MCF 10A (cell line): Measurements from ENCODE around the gene TBKBP1. TPM values are rescaled to one million over a fixed set of nuclear protein-coding genes. Genes with fewer than 3 reads are reported as not detected.

Experiments used
- BruUV-seq: library from RNA; stranded (reverse); fragments of 400-500 nt; replicated peaks from 2 replicates; lab custom pipeline; 2021; lab: Mats Ljungman, UMichigan
- CTCF ChIA-PET: fragments of 300-600 bp; sonication (Branson Sonifier 250); formaldehyde crosslinking; extraction: SDS; loops from one replicate; lab custom pipeline; 2021; ENCODE audit warnings: antibody characterized with exemption, inconsistent platforms; lab: Yijun Ruan, JAX
- POLR2A ChIA-PET: fragments of 300-600, 350-650 bp; sonication (Branson Sonifier 250); formaldehyde crosslinking; extraction: SDS; loops from one replicate; lab custom pipeline; 2020; ENCODE audit warnings: antibody characterized with exemption, inconsistent platforms; lab: Yijun Ruan, JAX
- DNase-seq: peaks from one replicate; pipeline ENCODE4 v3.0.0-alpha.2; 2018; ENCODE audit not compliant: unreplicated experiment
- H3K27ac Mint-ChIP-seq: one replicate; pipeline ENCODE4 v1.8.0; 2022; ENCODE audit warnings: mild to moderate bottlenecking, low read depth, mixed read lengths; ENCODE audit not compliant: unreplicated experiment
- H3K27me3 Mint-ChIP-seq: one replicate; pipeline ENCODE4 v1.8.0; 2022; ENCODE audit warnings: mixed read lengths; ENCODE audit not compliant: insufficient read depth, unreplicated experiment
- H3K36me3 Mint-ChIP-seq: one replicate; pipeline ENCODE4 v1.8.0; 2022; ENCODE audit warnings: mild to moderate bottlenecking, moderate library complexity, mixed read lengths; ENCODE audit not compliant: insufficient read depth, unreplicated experiment
- H3K4me1 Mint-ChIP-seq: one replicate; pipeline ENCODE4 v1.8.0; 2022; ENCODE audit warnings: mixed read lengths; ENCODE audit not compliant: insufficient read depth, unreplicated experiment
- H3K4me3 Mint-ChIP-seq: one replicate; pipeline ENCODE4 v1.8.0; 2022; ENCODE audit warnings: mild to moderate bottlenecking, moderate library complexity, mixed read lengths; ENCODE audit not compliant: unreplicated experiment
- H3K9me3 Mint-ChIP-seq: one replicate; pipeline ENCODE4 v1.8.0; 2022; ENCODE audit warnings: mixed read lengths; ENCODE audit not compliant: unreplicated experiment
- intact Hi-C: fragments of 100-400 bp; cut with micrococcal nuclease; formaldehyde crosslinking; loops from 2 replicates; pipeline ENCODE4 v1.14.1; 2022
- total RNA-seq: library from RNA; stranded (reverse); gene quantifications from 2 replicates; pipeline ENCODE4 v1.2.3, GENCODE V29; 2022
- TF ChIP-seq, protein P1 (sequence below): fragments of 200-600 bp; IDR thresholded peaks from one replicate; pipeline ENCODE4 v1.8.0; 2022; ENCODE audit warnings: antibody characterized with exemption, mild to moderate bottlenecking; ENCODE audit not compliant: unreplicated experiment

TBKBP1 gene
- total RNA-seq, 1 experiment from 2014 or later = 0.40 TPM

DNA sequence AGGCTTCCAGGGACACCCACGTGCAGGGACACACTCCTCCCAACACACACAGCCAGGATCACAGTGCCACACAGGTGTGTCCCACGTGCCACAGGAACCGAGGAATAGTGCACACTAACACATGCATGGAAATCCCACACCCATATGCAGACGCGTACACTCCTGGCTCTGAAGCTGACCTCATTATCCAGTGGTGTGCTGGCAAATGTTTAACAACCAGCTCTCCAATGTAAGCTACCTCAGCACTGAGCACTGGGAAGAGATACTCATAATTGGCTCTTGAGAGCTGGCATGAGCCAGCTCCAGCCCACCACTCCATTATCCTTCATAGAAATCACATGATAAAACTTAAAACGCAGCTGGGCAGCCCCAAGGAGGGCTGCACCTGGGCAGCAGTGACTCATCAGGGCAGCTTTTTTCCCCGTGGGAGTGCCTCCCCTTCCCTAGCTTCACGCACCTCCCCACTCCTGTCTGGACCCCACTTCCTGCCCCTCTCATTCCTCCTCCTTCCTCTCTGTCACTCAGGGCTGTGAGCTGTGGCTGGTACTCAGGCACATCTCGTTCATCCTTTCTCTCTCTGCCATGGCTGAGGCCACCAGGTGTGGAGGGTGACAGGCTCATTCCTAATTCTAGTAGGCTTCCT, 24.1 kb downstream of the TBKBP1 start:
- Mint-ChIP-seq H3K27me3 (peaks cover 97% of the 10 kb centered on the region), H3K4me1 (peaks cover 22% of the 10 kb centered on the region), H3K27ac (no peak overlapping the region), H3K9me3 (no peaks in the 10 kb centered on the region), H3K36me3 (no peaks in the 10 kb centered on the region), H3K4me3 (no peak overlapping the region)
- DNase-seq = no peak
- ChIA-PET POLR2A (interaction anchor here (1.0 kb wide), 1 partner anchor 30 kb away, joined by 3 read pairs; no protein-coding TSS in a partner anchor), CTCF (interaction anchor here (1.4 kb wide), 1 partner anchor 19 kb away, joined by 7 read pairs; no protein-coding TSS in a partner anchor)
- TF ChIP-seq, protein P1, sequence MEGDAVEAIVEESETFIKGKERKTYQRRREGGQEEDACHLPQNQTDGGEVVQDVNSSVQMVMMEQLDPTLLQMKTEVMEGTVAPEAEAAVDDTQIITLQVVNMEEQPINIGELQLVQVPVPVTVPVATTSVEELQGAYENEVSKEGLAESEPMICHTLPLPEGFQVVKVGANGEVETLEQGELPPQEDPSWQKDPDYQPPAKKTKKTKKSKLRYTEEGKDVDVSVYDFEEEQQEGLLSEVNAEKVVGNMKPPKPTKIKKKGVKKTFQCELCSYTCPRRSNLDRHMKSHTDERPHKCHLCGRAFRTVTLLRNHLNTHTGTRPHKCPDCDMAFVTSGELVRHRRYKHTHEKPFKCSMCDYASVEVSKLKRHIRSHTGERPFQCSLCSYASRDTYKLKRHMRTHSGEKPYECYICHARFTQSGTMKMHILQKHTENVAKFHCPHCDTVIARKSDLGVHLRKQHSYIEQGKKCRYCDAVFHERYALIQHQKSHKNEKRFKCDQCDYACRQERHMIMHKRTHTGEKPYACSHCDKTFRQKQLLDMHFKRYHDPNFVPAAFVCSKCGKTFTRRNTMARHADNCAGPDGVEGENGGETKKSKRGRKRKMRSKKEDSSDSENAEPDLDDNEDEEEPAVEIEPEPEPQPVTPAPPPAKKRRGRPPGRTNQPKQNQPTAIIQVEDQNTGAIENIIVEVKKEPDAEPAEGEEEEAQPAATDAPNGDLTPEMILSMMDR = no peak
- no TSS peak for BruUV-seq
- intact Hi-C loops = no loop called here

DNA sequence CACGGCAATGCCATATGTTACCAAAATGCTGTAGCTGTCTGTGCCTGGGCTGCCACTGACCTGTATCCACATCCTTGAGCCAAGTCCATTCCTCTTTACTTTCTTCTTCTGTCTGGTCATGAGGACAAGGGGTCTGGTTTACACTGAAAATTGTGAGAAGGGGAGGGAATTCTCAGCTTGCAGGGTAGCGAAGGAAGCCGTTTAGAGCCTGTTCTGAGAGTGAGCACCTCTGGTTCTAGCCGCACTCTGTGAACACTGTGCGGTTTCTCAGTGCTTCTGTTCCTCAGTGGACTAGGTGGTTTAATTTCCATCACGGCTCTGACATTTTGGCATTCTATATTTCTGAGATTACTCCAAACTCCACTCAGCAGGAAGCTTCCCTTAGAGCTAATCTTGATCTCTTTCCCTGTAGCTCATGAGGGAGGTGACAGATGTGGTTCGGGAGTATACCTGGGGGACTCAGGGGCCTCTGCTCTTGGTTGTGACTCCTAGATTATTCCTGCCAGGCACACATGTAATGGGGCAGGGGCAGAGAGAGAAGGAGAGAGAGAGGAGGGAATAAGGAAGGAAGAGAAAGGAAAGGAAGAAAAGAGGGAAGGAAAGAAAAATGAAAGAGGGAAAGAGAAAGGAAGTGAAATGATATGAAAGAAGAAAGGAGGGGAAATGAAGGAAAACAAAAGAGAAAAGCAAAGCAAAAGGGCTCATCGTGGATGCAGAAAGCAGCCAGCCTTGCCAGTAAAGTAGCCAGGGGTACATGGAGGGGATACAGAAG, 24.9 kb downstream of the TBKBP1 start:
- Mint-ChIP-seq H3K4me1 (peaks cover 22% of the 10 kb centered on the region), H3K36me3 (no peaks in the 10 kb centered on the region), H3K4me3 (no peak overlapping the region), H3K9me3 (no peaks in the 10 kb centered on the region), H3K27me3 (peaks cover 96% of the 10 kb centered on the region), H3K27ac (no peak overlapping the region)
- POLR2A ChIA-PET = interaction anchor here (0.6 to 1.0 kb wide), 2 partner anchors 31 to 137 kb away, joined by 3 read pairs; no protein-coding TSS in a partner anchor
- DNase-seq = no peak
- TF ChIP-seq, protein P1 = no peak
- CTCF ChIA-PET = interaction anchor here (1.4 kb wide), 1 partner anchor 20 kb away, joined by 7 read pairs; no protein-coding TSS in a partner anchor
- BruUV-seq = no TSS peak
- intact Hi-C loops = no loop called here

DNA sequence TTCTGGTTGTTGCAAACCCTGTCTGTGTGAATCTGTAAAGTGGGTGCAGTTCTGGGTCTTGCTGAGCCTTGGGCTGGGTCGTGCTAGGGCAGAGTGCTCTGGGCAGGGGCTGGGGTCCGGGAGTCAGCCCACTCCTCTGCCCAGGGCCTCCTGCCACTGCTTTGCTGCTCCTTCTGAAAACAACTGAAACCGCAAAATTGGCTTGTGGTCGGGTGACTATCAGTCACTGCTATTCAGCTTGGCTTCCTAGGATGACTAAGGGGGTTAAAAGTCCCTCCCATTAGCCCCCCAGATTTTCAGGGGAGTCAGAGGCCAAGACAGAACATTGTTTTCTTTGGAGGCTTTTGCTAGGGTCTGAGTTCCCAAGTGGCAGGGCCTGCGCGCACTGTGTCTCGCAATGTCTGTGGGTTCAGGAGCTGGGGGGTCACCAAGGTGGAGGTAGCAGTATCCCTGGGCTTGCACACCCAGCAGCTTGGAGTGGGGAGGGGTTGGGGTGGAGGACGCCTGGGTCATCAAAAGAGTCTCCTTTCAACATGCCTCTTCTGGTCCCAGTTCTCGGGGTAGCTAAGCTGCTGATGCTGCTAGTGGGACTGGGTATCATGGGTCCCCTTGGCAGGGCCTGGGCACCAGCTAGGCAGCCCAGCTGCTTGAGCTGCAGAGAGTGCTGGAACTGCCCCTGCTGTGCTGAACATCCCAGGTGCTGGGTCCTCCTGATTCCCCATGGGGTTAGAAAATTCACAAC, 25.6 kb downstream of the TBKBP1 start:
- peaks cover 96% of the 10 kb centered on the region for H3K27me3 Mint-ChIP-seq

More for the DNA sequence above, 25.6 kb downstream of the TBKBP1 start:
- no peaks in the 10 kb centered on the region for H3K9me3 Mint-ChIP-seq
- no TSS peak for BruUV-seq
- H3K4me1 Mint-ChIP-seq = peaks cover 22% of the 10 kb centered on the region
- ChIA-PET CTCF (no interaction called here), POLR2A (interaction anchor here (0.6 kb wide), 1 partner anchor 136 kb away, joined by 3 read pairs; no protein-coding TSS in a partner anchor)
- intact Hi-C loops = no loop called here
- no peak overlapping the region for H3K27ac Mint-ChIP-seq
- H3K4me3 Mint-ChIP-seq = no peak overlapping the region
- H3K36me3 Mint-ChIP-seq = no peaks in the 10 kb centered on the region
- peak; percentile 18 for DNase-seq
- TF ChIP-seq, protein P1 = no peak
